Chondrocyte (in vitro differentiated cells): Measurements from ENCODE around the gene C10orf143. TPM values are rescaled to one million over a fixed set of nuclear protein-coding genes. Genes with fewer than 3 reads are reported as not detected.

Experiments used
- DNase-seq: peaks from one replicate; pipeline ENCODE4 v3.0.0; 2021; ENCODE audit warnings: mixed read lengths, low spot score
- H3K27ac Mint-ChIP-seq: one replicate; pipeline ENCODE4 v1.8.0; 2021; ENCODE audit warnings: mild to moderate bottlenecking, moderate library complexity, mixed read lengths; ENCODE audit not compliant: unreplicated experiment
- H3K27me3 Mint-ChIP-seq: 2 replicates; pipeline ENCODE4 v1.8.0; 2021; ENCODE audit warnings: low read depth, mixed read lengths
- H3K36me3 Mint-ChIP-seq: 2 replicates; pipeline ENCODE4 v1.8.0; 2021; ENCODE audit warnings: low read depth, mixed read lengths
- H3K4me1 Mint-ChIP-seq: 2 replicates; pipeline ENCODE4 v1.8.0; 2021; ENCODE audit warnings: low read depth, mild to moderate bottlenecking, mixed read lengths
- H3K4me3 Mint-ChIP-seq: one replicate; pipeline ENCODE4 v1.8.0; 2021; ENCODE audit warnings: mild to moderate bottlenecking, moderate library complexity, mixed read lengths; ENCODE audit not compliant: unreplicated experiment
- H3K9me3 Mint-ChIP-seq: 2 replicates; pipeline ENCODE4 v1.8.0; 2021; ENCODE audit warnings: low read depth, mixed read lengths
- total RNA-seq: library from RNA; stranded (reverse); gene quantifications from 3 replicates; pipeline ENCODE4 v1.2.1, GENCODE V29; 2021
- TF ChIP-seq, protein P1 (sequence below): fragments of 200-600 bp; sonication (generic); IDR thresholded peaks from 2 replicates; pipeline ENCODE4 v1.5.0; 2021; ENCODE audit warnings: antibody characterized with exemption, mild to moderate bottlenecking, moderate library complexity

The C10orf143 gene
- total RNA-seq, 1 donor from 2014 or later: 2.6 TPM

DNA sequence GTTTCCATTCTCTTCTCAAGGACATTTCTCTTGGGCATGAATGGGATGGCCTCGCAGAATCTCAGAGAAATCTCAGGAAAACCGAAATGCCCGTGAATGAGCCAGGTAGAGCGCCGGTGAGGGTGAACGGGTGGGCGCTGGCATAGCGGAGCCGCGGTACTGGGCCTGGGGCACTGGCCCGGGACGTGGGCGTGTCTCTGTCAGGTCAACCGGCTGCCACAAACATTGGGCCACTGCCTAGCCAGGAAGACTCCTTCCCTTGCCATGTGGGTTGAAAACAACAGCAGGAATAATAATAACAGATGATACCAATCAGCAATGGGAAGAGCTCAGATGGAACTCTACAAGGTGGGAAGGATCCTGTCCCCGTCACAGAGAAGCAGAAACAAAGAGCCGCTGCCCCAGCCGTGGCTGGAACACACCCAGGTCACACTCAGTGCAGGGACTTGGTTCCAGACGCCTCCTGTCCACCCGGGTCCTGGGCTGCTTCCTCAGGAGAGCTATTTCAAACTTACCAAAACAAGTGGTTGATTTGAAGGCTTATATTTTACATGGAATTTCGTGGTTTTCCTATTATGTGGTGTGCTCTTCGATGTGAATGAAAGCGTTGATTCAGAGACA is 95.4 kb downstream of the C10orf143 start:
- Mint-ChIP-seq H3K4me1 (no peaks in the 10 kb centered on the region), H3K27ac (no peak overlapping the region), H3K36me3 (no peaks in the 10 kb centered on the region), H3K27me3 (no peaks in the 10 kb centered on the region), H3K9me3 (no peaks in the 10 kb centered on the region), H3K4me3 (no peak overlapping the region)
- DNase-seq: no peak
- TF ChIP-seq, protein P1, sequence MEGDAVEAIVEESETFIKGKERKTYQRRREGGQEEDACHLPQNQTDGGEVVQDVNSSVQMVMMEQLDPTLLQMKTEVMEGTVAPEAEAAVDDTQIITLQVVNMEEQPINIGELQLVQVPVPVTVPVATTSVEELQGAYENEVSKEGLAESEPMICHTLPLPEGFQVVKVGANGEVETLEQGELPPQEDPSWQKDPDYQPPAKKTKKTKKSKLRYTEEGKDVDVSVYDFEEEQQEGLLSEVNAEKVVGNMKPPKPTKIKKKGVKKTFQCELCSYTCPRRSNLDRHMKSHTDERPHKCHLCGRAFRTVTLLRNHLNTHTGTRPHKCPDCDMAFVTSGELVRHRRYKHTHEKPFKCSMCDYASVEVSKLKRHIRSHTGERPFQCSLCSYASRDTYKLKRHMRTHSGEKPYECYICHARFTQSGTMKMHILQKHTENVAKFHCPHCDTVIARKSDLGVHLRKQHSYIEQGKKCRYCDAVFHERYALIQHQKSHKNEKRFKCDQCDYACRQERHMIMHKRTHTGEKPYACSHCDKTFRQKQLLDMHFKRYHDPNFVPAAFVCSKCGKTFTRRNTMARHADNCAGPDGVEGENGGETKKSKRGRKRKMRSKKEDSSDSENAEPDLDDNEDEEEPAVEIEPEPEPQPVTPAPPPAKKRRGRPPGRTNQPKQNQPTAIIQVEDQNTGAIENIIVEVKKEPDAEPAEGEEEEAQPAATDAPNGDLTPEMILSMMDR: no peak

- Mint-ChIP-seq H3K4me3 (no peak overlapping the region), H3K9me3 (no peaks in the 10 kb centered on the region), H3K4me1 (no peaks in the 10 kb centered on the region), H3K27me3 (no peaks in the 10 kb centered on the region), H3K36me3 (no peaks in the 10 kb centered on the region), H3K27ac (no peak overlapping the region)
- DNase-seq: no peak
- TF ChIP-seq, protein P1: no peak
Measured at GRCh38 chr10:130014263-130015074, 96.2 kb downstream of the C10orf143 start.

Other genes starting within 250 kb of the C10orf143 start
- gene EBF3, start 146.6 kb downstream of the C10orf143 start, total RNA-seq: 2.2 TPM in 1 of 3 replicates, not detected in the others
- gene GLRX3, start 25.6 kb upstream of the C10orf143 start, total RNA-seq: 57.5 to 75.0 TPM (median 60.5 TPM) in 3 replicates